ENCODE results near the gene C2CD2L. TPM values are rescaled to one million over a fixed set of nuclear protein-coding genes. Genes with fewer than 3 reads are reported as not detected.
A peak's percentile ranks its signal among the peaks of the same experiment; 100 is the strongest.

Gene C2CD2L
- polyA plus RNA-seq, 3 donors: 3.8 to 60.2 (median 6.4) TPM

DNA sequence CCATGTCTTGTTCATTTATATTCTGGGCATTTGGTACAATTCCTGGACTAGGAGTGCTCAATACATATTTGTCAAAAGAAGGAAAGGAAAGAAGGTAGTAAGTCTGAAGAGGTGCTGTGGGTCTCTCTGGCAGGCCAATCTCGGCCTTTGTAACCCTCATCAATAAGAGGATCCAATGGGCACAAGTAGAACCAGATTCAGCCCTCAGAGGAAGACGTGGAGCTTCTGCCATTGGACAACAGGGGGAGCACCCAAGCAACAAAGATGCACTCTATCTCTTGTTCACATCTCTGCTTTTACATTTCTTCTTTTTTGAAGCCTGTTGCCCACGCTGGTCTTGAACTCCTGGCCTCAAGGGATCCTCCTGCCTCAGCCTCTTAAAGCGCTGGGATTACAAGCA lies 41.8 kb upstream of the C2CD2L start:
- Histone ChIP-seq H3K9ac (ENCODE audit: insufficient read depth, low read length, poor library complexity, severe bottlenecking) (no peak overlapping the region), H3K27ac (ENCODE audit: low read depth in 1 of 2, low read length in 2 of 2) (peak overlapping the region in 1 of 2 donors; percentile 23), H2AFZ (ENCODE audit: insufficient read depth, low read depth, low read length, poor library complexity, severe bottlenecking) (no peak overlapping the region), H4K20me1 (ENCODE audit: insufficient read depth, low read length) (no peaks in the 10 kb centered on the region), H3K4me2 (replicated peaks; ENCODE audit: extremely low read depth, low read length, poor library complexity, severe bottlenecking) (no peak overlapping the region), H3K4me1 (ENCODE audit: control insufficient read depth in 1 of 2, insufficient read depth in 2 of 2, low read length in 2 of 2) (peaks cover 29 to 37% of the 10 kb centered on the region in 2 donors), H3K4me3 (replicated peaks in 1 of 3; ENCODE audit: low read depth in 2 of 3, low read length in 3 of 3) (no peak overlapping the region), H3K79me2 (ENCODE audit: insufficient read depth, low read length) (peaks cover 63% of the 10 kb centered on the region), H3K9me3 (replicated peaks in 1 of 2; ENCODE audit: control insufficient read depth in 1 of 2, insufficient read depth in 1 of 2, low read length in 2 of 2) (no peaks in the 10 kb centered on the region), H3K27me3 (ENCODE audit: control insufficient read depth in 2 of 2, insufficient read depth in 2 of 2, low read length in 2 of 2) (no peaks in the 10 kb centered on the region), H3K36me3 (replicated peaks in 1 of 2; ENCODE audit: control insufficient read depth in 1 of 2, insufficient read depth in 2 of 2, low read length in 2 of 2) (peaks cover 4 to 16% of the 10 kb centered on the region in 2 donors)
- DNase-seq: peak in 1 of 3 donors; percentile 27
- peak overlapping the region in 3 of 7 donors; percentile 23 to 58 (median 23) for H3K27ac Mint-ChIP-seq
- 87% methylated on average over 3 of the region's 4 CpGs for WGBS (ENCODE audit: insufficient coverage)
- TF ChIP-seq, protein P1, sequence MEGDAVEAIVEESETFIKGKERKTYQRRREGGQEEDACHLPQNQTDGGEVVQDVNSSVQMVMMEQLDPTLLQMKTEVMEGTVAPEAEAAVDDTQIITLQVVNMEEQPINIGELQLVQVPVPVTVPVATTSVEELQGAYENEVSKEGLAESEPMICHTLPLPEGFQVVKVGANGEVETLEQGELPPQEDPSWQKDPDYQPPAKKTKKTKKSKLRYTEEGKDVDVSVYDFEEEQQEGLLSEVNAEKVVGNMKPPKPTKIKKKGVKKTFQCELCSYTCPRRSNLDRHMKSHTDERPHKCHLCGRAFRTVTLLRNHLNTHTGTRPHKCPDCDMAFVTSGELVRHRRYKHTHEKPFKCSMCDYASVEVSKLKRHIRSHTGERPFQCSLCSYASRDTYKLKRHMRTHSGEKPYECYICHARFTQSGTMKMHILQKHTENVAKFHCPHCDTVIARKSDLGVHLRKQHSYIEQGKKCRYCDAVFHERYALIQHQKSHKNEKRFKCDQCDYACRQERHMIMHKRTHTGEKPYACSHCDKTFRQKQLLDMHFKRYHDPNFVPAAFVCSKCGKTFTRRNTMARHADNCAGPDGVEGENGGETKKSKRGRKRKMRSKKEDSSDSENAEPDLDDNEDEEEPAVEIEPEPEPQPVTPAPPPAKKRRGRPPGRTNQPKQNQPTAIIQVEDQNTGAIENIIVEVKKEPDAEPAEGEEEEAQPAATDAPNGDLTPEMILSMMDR (IDR thresholded peaks at IDR 0.05): peak; percentile 51
- H3K36me3 Mint-ChIP-seq: peaks cover 20 to 31% of the 10 kb centered on the region in 2 donors
- intact Hi-C loops (cut with micrococcal nuclease): loop anchor here (5.0 kb wide), 2 partner anchors 37 to 48 kb away; partner anchors contain the start of genes DPAGT1 (in 2 of the 2), RPS25 (in 1 of the 2) and TRAPPC4 (in 1 of the 2)
- no peak overlapping the region for H3K4me3 Mint-ChIP-seq
- peaks cover 33% of the 10 kb centered on the region for H3K4me1 Mint-ChIP-seq
- peaks cover 0 to 3% (median 0%) of the 10 kb centered on the region in 7 donors for H3K9me3 Mint-ChIP-seq
- peaks cover 0 to 2% (median 0%) of the 10 kb centered on the region in 3 donors for H3K27me3 Mint-ChIP-seq (ENCODE audit: low read depth in 3 of 3)

- H3K4me1 Mint-ChIP-seq: peaks cover 33% of the 10 kb centered on the region
- Histone ChIP-seq H3K4me1 (ENCODE audit: control insufficient read depth in 1 of 2, insufficient read depth in 2 of 2, low read length in 2 of 2) (peaks cover 29 to 37% of the 10 kb centered on the region in 2 donors), H3K4me3 (replicated peaks in 1 of 3; ENCODE audit: low read depth in 2 of 3, low read length in 3 of 3) (peak within 1 kb of the TSS; percentile 77 to 93 (median 89)), H3K9ac (ENCODE audit: insufficient read depth, low read length, poor library complexity, severe bottlenecking) (peak within 1 kb of the TSS; percentile 92), H3K79me2 (ENCODE audit: insufficient read depth, low read length) (peaks cover 82% of the 10 kb centered on the region), H3K27me3 (ENCODE audit: control insufficient read depth in 2 of 2, insufficient read depth in 2 of 2, low read length in 2 of 2) (no peaks in the 10 kb centered on the region), H2AFZ (ENCODE audit: insufficient read depth, low read depth, low read length, poor library complexity, severe bottlenecking) (peak within 1 kb of the TSS; percentile 97), H3K9me3 (replicated peaks in 1 of 2; ENCODE audit: control insufficient read depth in 1 of 2, insufficient read depth in 1 of 2, low read length in 2 of 2) (no peaks in the 10 kb centered on the region), H3K36me3 (replicated peaks in 1 of 2; ENCODE audit: control insufficient read depth in 1 of 2, insufficient read depth in 2 of 2, low read length in 2 of 2) (peaks cover 23 to 33% of the 10 kb centered on the region in 2 donors), H3K27ac (ENCODE audit: low read depth in 1 of 2, low read length in 2 of 2) (peak within 1 kb of the TSS; percentile 91 to 96), H3K4me2 (replicated peaks; ENCODE audit: extremely low read depth, low read length, poor library complexity, severe bottlenecking) (peak within 1 kb of the TSS; percentile 87), H4K20me1 (ENCODE audit: insufficient read depth, low read length) (peaks cover 7% of the 10 kb centered on the region)
- peaks cover 39% of the 10 kb centered on the region in 2 donors for H3K36me3 Mint-ChIP-seq
- peaks cover 0 to 3% (median 0%) of the 10 kb centered on the region in 7 donors for H3K9me3 Mint-ChIP-seq
- WGBS (ENCODE audit: insufficient coverage): under 1% methylated on average over 38 of the region's 49 CpGs
- peak; percentile 95 to 97 (median 96) for DNase-seq
- peak within 1 kb of the TSS; percentile 94 to 97 for H3K4me3 Mint-ChIP-seq
- TF ChIP-seq, protein P1 (IDR thresholded peaks at IDR 0.05): no peak
- peaks cover 0 to 3% (median 0%) of the 10 kb centered on the region in 3 donors for H3K27me3 Mint-ChIP-seq (ENCODE audit: low read depth in 3 of 3)
- H3K27ac Mint-ChIP-seq: peak within 1 kb of the TSS; percentile 97 to 99 (median 98)
- intact Hi-C loops (cut with micrococcal nuclease): loop anchor here (2.0 to 5.0 kb wide), 3 partner anchors 17 to 50 kb away; partner anchors contain the start of genes DPAGT1 (in 2 of the 2), HMBS (in 1 of the 2), RPS25 (in 1 of the 2) and TRAPPC4 (in 1 of the 2)
These were observed 39.5 kb upstream of the C2CD2L start, which contains the start of gene VPS11 for GRCh38 chr11:119067371-119068222. TSS of gene VPS11 (plus strand) at chr11:119067818. CDS start at chr11:119067824, 6 bp downstream.
